Psoas muscle (tissue), 8 donors: ENCODE results near the gene SIAH3. TPM values are rescaled to one million over a fixed set of nuclear protein-coding genes. Genes with fewer than 3 reads are reported as not detected.

Experiments used
- ATAC-seq, 4 donors: fragments of 200-7000 bp; cut with Tn5 transposase; one replicate each; pipeline ENCODE4 v1.9.1; 2020; ENCODE audit warnings: moderate library complexity in 3 of 4, mild to moderate bottlenecking in 2 of 4
- DNase-seq, 2 donors: peaks; one replicate each; pipeline ENCODE4 v3.0.0-alpha.2; 2020
- H3K27ac ChIP-seq: fragments of 200-600 bp; one replicate; pipeline ENCODE4 v1.8.0; 2022
- H3K27me3 ChIP-seq, 3 donors: fragments of 200-600 bp in 1 of 3; one replicate each; pipeline versions ENCODE4 v1.6.1 to v1.8.0; 2013 to 2022; ENCODE audit warnings: low read length in 2 of 3, mild to moderate bottlenecking in 2 of 3, moderate library complexity in 1 of 3; ENCODE audit not compliant: insufficient read depth in 3 of 3
- H3K36me3 ChIP-seq, 2 donors: fragments of 200-600 bp in 1 of 2; one replicate each; pipeline versions ENCODE4 v1.6.1 to v1.8.0; 2013 to 2022; ENCODE audit warnings: low read depth in 1 of 2, mild to moderate bottlenecking in 1 of 2, moderate library complexity in 1 of 2; ENCODE audit not compliant: insufficient read depth in 1 of 2
- H3K4me1 ChIP-seq: fragments of 200-600 bp; one replicate; pipeline ENCODE4 v1.8.0; 2022
- H3K4me3 ChIP-seq: fragments of 200-600 bp; one replicate; pipeline ENCODE4 v1.8.0; 2022; ENCODE audit warnings: mild to moderate bottlenecking
- H3K9me3 ChIP-seq: fragments of 200-600 bp; one replicate; pipeline ENCODE4 v1.8.0; 2022
- CTCF ChIP-seq: fragments of 200-600 bp; IDR thresholded peaks from one replicate; pipeline ENCODE4 v1.8.0; 2022; ENCODE audit warnings: antibody characterized with exemption
- WGBS, 3 donors: extraction: QIAGEN DNeasy Blood & Tissue Kit; methylation state at CpG; one replicate each; pipeline versions ENCODE4 v1.1.6 to v1.1.7; 2013; 5-methylcytosine and 5-hydroxymethylcytosine counted together
- intact Hi-C, 2 donors: fragments of 100-400 bp; cut with DNase I; formaldehyde crosslinking; loops; one replicate each; pipeline versions ENCODE4 v1.11.0 to v1.14.2; 2022
- polyA plus RNA-seq, 3 donors: library from polyadenylated mRNA; stranded (reverse); fragments of 200-250 nt; gene quantifications; one replicate each; pipeline ENCODE4 v1.2.3, GENCODE V29; 2013
- total RNA-seq, 4 donors: library from RNA; stranded (reverse); fragmentation: NEBNext Ultra II Directional in 2 of 4; extraction: Animal tissue kit (Norgen Biotek cat#: 25700) in 2 of 4; gene quantifications; one replicate each; pipeline versions ENCODE4 v1.2.1 to v1.2.4, GENCODE V29; 2021 to 2023
- donor health status: healthy with polysubstance abuse.
- donor health status: DM: no; HTN: no; CAD: no; lungs with moderate emphysema.
- donor health status: Bipolar disorder and iron deficiency.
- donor health status: healthy.
- donor health status: DM: yes; HTN: yes; CAD: no.
- donor health status: DM: no; HTN: no; CAD: no.
- donor health status: DM: no; HTN: no; CAD: no.
- donor health status: DM: yes; HTN: yes; CAD: no.

Gene SIAH3
- total and polyA plus RNA-seq, 7 donors, result 0.02 to 0.03 (median 0.02) TPM; not detected in 4

- no peaks in the 10 kb centered on the region for H3K36me3 ChIP-seq
- intact Hi-C loops, result no loop called here
- no peak for ATAC-seq
- TF ChIP-seq CTCF, result no peak
- H3K4me3 ChIP-seq, result no peak overlapping the region
- H3K4me1 ChIP-seq, result peaks cover 4% of the 10 kb centered on the region
- H3K27me3 ChIP-seq, result no peaks in the 10 kb centered on the region
- no peaks in the 10 kb centered on the region for H3K9me3 ChIP-seq
- 98 to 100% (median 99%) methylated on average over 2 of the region's 2 CpGs for WGBS, 3 donors
- no peak for DNase-seq
- no peak overlapping the region for H3K27ac ChIP-seq
Measured at GRCh38 chr13:45787346-45787745, 64.2 kb downstream of the SIAH3 start.

GRCh38 chr13:45786293-45786920 lies 65.1 kb downstream of the SIAH3 start:
- Histone ChIP-seq H3K27me3 (no peaks in the 10 kb centered on the region), H3K9me3 (no peaks in the 10 kb centered on the region), H3K4me3 (no peak overlapping the region), H3K27ac (no peak overlapping the region), H3K4me1 (peaks cover 10% of the 10 kb centered on the region), H3K36me3 (no peaks in the 10 kb centered on the region)
- intact Hi-C loops, result no loop called here
- ATAC-seq, result no peak
- TF ChIP-seq CTCF, result no peak
- 43 to 53% (median 49%) methylated on average over 6 of the region's 6 CpGs for WGBS, 3 donors
- no peak for DNase-seq

- no peaks in the 10 kb centered on the region for H3K36me3 ChIP-seq
- no peak for ATAC-seq
- WGBS, 3 donors, result 75 to 79% (median 76%) methylated on average over 10 of the region's 10 CpGs
- H3K9me3 ChIP-seq, result no peaks in the 10 kb centered on the region
- no peak overlapping the region for H3K4me3 ChIP-seq
- DNase-seq, result no peak
- H3K4me1 ChIP-seq, result peaks cover 20% of the 10 kb centered on the region
- no peaks in the 10 kb centered on the region for H3K27me3 ChIP-seq
- no peak for TF ChIP-seq CTCF
- intact Hi-C loops, result no loop called here
- no peak overlapping the region for H3K27ac ChIP-seq
Measured at GRCh38 chr13:45784755-45785675, 66.5 kb downstream of the SIAH3 start.

- no peak for DNase-seq
- no peak for ATAC-seq
- Histone ChIP-seq H3K27ac (no peak overlapping the region), H3K27me3 (no peaks in the 10 kb centered on the region), H3K4me3 (no peak overlapping the region), H3K9me3 (no peaks in the 10 kb centered on the region), H3K4me1 (peaks cover 20% of the 10 kb centered on the region), H3K36me3 (no peaks in the 10 kb centered on the region)
- TF ChIP-seq CTCF, result no peak
- 97 to 98% (median 97%) methylated on average over 30 to 35 of the region's 35 CpGs for WGBS, 3 donors
- intact Hi-C loops, result no loop called here
Measured at GRCh38 chr13:45783346-45784043, 68.1 kb downstream of the SIAH3 start.
